ENCODE results near the gene GALNTL6.

Gene GALNTL6

GRCh38 chr4:173074501-173074946 lies 1261.3 kb downstream of the GALNTL6 start:
- DNase-seq (ENCODE audit: low spot score) = peak; percentile 39

DNA sequence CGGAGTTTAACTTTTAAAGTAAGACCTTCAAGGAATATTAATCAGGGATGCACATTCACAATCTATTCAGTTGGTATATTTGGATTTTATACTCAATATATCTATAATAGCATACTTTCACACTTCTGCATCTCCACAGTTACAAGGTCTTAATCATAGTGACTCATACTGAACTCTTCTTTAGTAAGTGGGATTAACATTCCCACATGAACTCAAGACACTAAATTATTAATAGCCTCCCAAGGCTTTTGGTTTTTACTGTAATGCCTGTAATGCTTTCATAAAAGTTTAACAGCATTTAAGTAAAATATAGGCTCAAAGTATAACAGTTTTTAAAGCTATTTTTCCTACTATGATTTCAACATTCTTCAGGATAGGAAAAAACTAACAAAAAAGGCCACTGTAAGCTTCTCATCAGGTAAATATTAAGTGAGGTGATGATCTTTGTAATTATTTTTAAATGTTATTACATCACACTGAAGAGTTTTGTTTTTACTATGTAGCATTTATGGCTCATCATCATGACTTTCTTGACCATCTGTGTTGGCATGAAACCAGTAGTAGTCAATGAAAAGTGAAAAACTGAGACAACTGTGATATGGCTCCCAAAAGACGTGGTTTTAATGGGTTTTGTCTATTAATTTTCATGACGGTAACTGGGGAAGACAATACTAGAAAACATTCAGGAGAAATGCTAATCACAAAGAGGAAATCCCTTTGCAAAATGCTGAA lies 1263.9 kb downstream of the GALNTL6 start:
- no peak for DNase-seq (ENCODE audit: low spot score)

DNA sequence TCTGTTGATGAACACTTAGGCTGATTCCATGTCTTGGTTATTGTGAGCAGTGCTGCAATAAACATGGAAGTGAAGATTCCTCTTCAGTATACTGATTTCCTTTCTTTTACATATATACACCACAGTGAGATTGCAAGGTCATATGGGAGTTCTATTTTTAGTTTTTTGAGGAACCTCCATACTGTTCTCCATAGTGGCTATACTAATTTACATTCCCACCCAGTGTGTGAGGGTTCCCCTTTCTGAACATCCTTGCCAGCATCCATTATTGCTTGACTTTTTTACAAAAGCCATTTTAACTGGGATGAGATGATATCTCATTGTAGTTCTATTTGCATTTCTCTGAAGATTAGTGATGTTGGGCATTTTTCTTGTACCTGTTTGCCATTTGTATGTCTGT lies 1274.9 kb downstream of the GALNTL6 start:
- DNase-seq (ENCODE audit: low spot score) = no peak

Measured in pons (tissue), 1 donor.